GM10266 (cell line): ENCODE measurements around the gene AQP6.

Experiments used
- DNase-seq: peaks from one replicate; pipeline ENCODE4 v3.0.0; 2012; ENCODE audit errors: extremely low spot score
- TF ChIP-seq, protein P1 (sequence below): IDR thresholded peaks from 2 replicates; pipeline ENCODE4 v1.5.1; 2012; ENCODE audit warnings: mild to moderate bottlenecking, low read depth; ENCODE audit not compliant: control insufficient read depth, insufficient read depth; ENCODE audit errors: missing control alignments

Gene AQP6

DNA sequence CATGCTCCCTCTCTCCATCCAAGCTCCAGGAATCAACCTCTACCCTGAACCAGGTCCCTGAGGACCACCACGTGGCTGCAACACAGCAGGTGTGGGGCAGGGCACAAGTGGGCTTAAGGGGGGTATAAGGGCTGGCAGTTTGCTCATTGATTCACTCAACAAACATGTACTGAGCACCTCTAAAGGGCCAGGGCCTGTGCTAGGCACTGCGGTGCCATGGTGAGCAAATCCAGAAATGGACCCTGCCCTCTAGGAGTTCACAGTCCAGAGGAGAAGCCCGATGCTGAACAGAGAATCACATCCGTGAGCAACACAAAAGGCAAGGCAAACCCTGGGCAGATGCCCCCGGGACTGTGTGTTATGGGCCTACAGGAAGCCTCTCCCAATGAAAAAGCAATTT, 28.7 kb upstream of the AQP6 start:
- no peak for DNase-seq

DNA sequence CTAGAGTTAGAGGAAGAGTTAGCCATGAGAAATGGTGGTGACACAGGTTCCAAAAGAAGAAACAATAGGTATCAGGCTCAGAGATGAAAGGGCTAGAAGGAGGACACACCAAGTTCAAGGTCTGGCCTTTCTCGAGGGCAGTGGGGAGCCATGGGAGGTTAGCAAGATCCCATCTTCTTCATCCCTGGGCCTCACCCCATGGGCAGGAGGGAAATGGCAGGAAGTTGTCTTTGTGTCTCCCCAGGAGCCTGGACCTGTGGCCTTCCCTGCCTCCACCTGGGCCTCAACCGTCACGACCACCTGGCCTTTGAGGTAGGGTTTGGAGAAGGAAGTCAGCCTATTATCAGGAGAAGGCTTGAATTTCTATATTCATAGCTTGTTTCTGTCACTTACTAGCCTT, 28.0 kb upstream of the AQP6 start:
- DNase-seq, result no peak
- TF ChIP-seq, protein P1, sequence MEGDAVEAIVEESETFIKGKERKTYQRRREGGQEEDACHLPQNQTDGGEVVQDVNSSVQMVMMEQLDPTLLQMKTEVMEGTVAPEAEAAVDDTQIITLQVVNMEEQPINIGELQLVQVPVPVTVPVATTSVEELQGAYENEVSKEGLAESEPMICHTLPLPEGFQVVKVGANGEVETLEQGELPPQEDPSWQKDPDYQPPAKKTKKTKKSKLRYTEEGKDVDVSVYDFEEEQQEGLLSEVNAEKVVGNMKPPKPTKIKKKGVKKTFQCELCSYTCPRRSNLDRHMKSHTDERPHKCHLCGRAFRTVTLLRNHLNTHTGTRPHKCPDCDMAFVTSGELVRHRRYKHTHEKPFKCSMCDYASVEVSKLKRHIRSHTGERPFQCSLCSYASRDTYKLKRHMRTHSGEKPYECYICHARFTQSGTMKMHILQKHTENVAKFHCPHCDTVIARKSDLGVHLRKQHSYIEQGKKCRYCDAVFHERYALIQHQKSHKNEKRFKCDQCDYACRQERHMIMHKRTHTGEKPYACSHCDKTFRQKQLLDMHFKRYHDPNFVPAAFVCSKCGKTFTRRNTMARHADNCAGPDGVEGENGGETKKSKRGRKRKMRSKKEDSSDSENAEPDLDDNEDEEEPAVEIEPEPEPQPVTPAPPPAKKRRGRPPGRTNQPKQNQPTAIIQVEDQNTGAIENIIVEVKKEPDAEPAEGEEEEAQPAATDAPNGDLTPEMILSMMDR, result no peak

More for the DNA sequence above, 28.7 kb upstream of the AQP6 start:
- TF ChIP-seq, protein P1, result no peak

DNA sequence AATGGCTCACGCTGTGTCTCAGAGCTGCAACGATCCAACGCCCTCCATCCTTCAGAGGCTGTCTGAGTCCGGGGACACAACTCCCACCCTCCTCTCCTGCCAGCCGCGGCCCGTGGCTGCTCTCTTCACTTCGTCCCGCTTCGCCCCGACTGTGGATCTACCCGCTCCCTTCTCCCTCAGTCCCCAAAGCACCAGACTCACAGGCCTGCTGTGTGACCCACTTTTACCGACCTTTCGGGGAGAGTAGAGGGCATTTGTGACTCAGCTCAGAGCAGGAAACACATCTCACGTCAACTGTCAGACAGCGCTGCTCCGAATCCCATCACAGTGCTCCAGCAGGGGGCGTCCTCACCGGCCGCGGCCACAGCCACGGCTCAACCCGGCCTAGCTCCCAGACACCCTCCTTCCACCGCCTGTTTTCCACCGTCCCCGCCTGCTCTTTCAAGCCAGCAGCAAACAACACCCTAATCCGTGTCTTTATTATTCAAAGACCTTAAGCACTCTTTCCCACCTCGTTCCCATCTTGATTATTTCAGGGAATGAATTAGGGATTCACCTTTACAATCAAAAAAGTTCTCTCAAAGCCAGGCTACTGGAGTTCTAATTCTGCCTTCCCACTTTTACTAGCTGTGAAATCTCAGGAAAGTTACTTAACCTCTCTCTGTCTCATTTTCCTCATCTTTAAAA, 27.2 kb upstream of the AQP6 start:
- TF ChIP-seq, protein P1, result peak; percentile 94
- DNase-seq, result peak; percentile 90

DNA sequence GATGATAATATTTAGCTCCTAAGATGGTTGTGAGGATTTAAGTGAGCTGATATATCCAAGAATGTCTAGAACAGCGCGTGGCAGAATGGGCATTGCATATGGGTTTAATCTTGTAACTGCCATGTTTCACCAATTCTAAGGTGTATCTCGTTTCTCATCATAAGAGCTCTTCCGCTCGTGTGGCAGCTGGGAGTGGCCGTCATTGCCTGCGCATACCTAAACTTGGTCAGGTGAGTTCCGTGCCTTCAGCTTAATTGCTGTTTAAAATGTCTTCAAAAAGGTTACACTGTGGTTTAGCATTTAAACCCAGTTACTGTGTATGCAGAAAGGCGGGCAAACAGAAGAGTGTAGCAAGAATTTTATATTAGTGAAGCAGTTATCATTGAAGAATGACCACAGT, 26.7 kb upstream of the AQP6 start:
- DNase-seq, result no peak
- TF ChIP-seq, protein P1, result no peak

DNA sequence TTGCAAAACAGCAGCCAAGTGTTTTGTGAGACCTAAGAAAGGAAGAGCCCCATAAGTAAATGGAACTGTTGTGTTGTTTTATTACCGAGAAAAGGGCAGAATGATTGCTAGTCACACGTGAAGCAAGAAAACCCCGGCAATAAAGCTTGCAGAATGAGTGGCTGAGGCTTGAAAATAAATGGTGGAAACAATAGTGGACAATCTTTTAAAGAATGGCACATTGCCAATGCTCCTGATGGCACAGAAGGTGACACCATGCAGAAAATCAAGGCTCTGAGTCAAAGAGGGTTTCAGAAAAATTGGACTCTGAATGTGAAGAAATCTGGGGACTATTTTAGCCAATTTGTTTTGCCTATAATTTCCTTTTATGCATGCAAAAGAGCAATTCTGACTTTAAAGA, 26.2 kb upstream of the AQP6 start:
- DNase-seq, result no peak

DNA sequence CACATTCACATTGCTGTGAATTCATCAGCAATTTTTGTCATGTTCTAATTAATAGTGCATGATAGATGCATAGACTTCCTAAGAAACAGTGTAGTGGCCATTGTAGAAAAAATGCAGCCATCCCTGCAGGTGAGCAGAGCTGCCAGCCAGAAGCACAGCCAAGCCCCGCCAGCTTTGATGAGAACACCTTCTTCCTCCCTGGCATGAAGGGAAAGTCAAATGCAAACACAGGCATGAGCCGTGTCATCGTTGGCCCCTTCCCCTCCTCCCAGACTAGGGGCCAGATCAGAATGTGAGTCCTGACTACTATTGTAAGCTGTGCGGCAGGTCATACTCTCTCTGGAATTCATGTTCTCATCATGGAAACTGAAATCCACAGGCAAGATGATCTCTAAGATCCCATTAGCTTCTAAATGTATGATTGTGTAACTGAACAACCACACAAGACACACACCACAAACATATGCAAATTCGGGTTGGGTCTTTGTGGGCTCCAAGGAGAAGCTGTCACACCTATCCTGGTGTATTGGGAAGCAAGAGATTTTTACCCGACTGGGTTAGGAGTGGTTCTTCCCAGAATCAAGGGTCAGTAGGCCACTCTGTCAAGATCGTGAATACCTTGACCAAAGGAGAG, 25.0 kb upstream of the AQP6 start:
- TF ChIP-seq, protein P1, result no peak
- DNase-seq, result no peak

More for the DNA sequence above, 26.2 kb upstream of the AQP6 start:
- TF ChIP-seq, protein P1, result no peak

DNA sequence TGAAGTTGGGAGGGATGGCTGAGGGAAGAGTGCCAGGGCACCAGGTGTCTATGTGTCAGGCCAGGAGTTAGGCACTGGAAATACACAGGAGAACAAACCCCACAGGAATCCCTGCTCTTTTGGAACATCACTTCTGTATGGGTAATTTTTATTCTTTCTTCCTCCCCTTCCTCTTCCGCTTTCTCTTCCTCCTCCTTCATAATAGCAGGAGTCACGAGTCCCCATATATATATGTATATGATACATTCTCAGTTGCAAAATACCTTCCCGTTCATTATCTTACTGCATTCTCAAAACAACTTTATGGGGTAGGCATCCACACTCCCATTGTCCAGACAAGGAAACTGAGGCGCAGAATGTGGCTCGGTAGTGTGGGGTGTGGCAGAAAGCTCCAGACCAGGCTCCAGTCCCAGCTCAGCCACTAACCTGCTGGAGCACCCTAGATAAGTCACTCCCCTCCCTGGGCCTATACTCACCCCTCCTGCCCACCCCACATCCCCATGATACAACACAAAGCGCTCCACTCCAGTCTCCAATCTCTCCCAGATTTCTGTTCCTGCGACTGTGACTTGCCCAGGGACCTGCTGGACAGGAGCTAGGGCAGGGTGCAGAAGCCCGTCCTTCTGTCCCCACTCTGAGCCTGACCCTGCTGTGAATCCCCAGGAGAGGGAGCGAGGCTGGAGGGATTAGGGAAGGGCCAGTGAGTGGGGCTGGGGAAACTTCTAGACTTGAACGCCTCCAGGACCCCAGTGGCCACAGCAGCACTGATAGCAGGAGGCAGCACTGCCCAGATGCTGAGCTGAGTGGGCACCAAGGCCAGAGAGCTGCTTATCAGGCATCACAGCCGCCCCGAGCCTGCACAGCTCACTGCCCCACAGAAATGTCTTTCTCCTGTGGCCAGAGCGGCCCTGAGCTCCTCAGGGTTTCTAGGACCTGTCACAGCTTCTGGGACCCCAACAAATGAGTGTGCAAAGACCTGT, 23.6 kb upstream of the AQP6 start:
- DNase-seq, result no peak
- TF ChIP-seq, protein P1, result no peak
